GM21423 (cell line): ENCODE results near the gene ZFAND6.
"Not testable (repeated sequence)": the region's sequence is repeated elsewhere in the genome, so short reads cannot be mapped to it uniquely, and the experiment has no call there.

Experiments
- ATAC-seq: cut with Tn5 transposase; IDR thresholded peaks from one replicate; pipeline ENCODE4 v1.9.1; 2021; ENCODE audit warnings: mild to moderate bottlenecking, moderate library complexity; ENCODE audit not compliant: unreplicated experiment

ZFAND6 gene

DNA sequence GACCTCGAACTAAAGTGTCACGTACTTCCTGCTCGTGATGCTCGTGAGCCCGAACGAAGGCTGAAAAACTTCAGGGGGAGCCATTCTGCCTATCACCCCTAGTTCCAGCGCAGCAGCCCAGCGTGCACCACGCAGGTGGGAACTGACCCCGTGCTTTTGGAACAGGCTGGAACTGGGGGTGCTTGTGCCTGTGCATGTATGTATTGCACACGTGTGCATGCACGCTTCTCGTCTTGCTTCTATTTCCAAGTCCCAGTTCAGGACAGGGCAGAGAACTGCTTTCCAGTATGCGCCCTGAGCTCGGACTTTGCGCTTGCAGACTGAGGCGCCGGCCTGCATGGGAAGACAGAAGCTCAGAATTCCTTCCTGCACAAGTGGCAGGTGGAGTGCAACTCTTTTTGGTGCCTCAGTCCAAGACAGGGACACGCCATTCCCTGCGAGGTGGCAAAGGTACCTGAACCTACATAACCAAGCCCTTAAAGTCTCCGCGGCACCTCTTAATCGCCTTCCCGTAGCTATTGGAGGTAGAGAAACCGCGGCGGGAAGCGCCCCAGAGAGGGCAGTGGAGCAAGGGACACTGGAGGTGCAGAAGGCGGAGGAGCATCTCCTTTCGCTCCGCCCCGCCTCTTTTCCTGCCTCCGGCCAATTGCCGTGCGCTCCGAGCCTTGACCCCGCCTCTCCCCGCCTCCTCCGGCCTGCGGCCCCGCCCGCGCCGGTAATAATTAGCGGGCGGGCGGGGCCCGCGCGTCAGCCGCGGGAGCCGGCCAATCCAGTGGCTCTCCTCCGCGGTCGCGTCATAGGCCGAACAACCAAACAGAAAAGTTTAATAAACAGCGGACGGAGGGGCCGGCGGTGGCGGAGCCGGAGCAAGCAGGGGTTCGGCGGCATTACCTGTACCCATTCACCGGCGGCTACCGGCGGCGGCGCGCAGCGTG is at the start of gene ZFAND6:
Gene ZFAND6, plus strand, starts transcription at position 826 of the 935 bp plus-strand sequence. CDS start 60,669 bp downstream, outside the sequence.
- peak; percentile 78 for ATAC-seq

DNA sequence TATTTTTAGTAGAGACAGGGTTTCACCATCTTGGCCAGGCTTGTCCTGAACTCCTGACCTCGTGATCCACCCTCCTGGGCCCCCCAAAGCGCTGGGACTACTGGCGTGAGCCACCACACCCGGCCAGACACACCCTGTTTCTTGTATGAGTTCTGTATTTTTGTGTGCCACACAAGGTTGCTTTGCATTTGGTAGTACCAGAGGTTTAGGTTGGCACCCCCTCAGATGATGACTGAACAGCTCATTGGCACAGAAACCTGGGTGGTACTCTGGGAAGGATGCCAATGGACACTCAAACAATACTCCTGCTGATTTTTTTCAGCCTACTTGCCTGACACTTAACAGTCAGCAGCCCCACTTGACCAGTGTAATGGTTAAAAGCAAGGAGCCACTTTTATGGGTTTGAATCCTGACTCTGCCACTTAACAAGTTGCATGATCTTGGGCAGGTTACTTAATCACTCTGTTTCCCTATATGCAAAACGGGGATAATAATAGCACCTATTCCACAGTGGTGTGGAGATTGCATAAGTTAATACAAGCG is 49.3 kb upstream of the ZFAND6 start:
- no peak for ATAC-seq

DNA sequence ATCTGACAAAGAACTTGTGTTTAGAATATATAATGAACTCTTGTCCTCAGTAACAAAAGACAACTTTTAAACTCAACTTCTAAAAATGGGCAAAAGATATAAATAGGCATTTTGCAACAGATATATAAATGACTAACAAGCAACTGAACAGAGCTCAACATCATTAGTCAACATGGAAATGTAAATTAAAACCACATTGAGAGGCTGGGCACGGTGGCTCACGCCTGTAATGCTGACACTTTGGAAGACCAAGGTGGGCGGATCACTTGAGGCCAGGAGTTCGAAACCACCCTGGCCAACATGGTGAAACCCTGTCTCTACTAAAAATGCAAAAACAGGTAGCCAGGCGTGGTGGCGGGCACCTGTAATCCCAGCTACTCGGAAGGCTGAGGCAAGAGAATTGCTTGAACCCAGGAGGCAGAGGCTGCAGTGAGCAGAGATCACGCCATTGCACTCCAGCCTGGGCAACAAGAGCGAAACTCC is 48.4 kb upstream of the ZFAND6 start:
- ATAC-seq, result not testable (repeated sequence)

DNA sequence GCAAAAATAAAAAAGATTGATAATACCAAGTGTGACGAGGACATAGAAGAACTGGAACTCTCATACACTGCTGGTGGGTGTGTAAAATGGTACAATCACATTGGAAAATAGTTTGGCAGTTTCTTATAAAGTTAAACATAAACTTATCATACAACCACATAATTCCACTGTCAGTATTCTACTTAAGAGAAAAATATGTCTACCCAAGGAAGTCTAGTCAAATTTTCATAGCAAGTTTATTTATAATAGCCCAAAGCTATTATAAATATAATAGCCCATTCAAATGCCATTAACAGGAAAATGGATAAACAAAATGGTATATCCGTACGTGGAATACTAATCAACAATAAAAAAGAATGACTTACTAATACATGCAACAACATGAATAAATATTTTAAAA is 47.9 kb upstream of the ZFAND6 start:
- ATAC-seq, result no peak

GRCh38 chr15:80012060-80012726 is 47.3 kb upstream of the ZFAND6 start:
- ATAC-seq, result no peak

- not testable (repeated sequence) for ATAC-seq
These were observed 45.3 kb upstream of the ZFAND6 start for GRCh38 chr15:80014186-80014585.

DNA sequence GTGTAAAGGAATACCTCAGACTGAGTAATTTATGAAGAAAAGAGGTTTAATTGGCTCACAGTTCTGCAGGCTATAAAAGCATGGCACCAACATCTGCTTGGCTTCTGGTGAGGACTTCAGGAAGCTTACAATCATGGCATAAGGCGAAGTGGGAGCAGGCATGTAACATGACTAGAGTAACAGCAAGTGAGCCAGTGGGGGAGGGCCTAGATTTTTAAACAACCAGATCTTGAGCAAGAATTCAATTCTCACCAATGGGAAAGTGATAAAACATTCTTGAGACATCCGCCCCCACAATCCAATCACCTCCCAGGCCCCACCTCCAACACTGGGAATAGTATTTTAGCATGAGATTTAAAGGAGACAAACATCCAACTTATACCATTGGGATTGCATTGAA is 44.3 kb upstream of the ZFAND6 start:
- no peak for ATAC-seq

DNA sequence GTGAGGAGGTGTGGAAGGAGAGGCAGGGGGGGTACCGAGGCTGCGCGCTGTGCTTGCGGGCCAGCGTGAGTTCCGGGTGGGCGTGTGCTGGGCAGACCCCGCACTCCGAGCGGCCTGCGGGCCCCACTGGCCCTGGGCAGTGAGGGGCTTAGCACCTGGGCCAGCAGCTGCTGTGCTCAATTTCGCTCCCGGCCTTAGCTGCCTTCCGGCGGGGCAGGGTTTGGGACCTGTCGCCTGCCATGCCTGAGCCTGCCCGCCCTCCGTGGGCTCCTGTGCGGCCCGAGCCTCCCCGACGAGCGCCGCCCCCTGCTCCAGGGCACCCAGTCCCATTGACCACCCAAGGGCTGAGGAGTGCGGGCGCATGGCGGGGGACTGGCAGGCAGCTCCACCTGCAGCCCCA is 43.0 kb upstream of the ZFAND6 start:
- ATAC-seq, result not testable (repeated sequence)

- not testable (repeated sequence) for ATAC-seq
These were observed 42.3 kb upstream of the ZFAND6 start for GRCh38 chr15:80017139-80017538.

DNA sequence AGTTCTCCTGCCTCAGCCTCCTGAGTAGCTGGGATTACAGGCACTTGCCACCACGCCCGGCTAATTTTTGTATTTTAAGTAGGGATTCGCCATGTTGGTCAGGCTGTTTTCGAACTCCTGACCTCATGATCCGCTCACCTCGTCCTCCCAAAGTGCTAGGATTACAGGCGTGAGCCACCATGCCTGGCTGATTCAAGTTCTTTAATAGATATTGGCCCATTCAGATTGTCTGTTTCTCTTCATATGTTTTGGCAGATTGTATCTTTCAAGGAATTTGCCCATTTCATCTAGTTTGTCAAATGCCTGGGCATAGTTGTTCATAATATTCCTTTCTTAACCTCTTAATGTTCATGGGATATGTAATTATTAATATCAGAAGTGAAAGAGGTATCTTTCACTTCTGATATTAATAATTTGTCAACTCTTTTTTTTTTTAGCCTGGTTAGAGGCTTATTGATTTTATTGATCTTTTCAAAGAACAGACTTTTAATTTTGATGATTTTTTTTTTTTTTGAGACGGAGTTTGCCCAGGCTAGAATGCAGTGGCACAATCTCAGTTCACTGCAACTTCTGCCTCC is 40.2 kb upstream of the ZFAND6 start:
- no peak for ATAC-seq

DNA sequence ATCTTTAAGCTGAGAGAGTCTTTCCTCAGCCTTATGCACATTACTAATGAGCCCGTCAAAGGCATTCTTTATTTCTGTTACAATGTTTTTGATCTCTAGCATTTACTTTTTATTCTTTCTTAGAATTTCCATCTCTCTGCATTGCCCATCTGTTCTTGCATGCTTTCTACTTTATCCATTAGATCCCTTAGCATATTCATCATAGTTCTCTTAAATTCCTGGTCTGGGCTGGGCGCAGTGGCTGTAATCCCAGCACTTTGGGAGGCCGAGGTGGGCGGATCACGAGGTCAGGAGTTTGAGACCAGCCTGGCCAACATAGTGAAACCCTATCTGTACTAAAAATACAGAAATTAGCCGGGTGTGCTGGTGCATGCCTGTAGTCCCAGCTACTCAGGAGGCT is 39.3 kb upstream of the ZFAND6 start:
- not testable (repeated sequence) for ATAC-seq

- no peak for ATAC-seq
These were observed 38.7 kb upstream of the ZFAND6 start for GRCh38 chr15:80020731-80021130.

DNA sequence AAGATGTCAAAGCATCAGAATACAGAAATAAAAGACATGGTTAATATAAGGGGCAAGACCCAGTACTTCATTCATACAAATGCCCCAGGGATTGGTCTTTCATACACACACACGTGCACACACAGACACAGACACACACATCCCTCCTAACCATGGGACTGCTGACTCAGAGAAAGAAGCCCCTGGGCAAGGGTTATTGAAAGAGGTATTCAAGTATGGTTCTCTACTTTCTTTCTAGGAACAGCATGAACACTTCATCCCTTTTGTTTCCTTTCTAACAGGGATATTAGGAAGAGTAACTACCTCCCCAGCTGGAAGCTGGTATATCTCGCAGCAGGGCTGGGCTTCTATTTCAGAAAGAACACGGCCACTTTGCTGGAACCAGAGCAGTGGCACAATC is 33.2 kb upstream of the ZFAND6 start:
- no peak for ATAC-seq

DNA sequence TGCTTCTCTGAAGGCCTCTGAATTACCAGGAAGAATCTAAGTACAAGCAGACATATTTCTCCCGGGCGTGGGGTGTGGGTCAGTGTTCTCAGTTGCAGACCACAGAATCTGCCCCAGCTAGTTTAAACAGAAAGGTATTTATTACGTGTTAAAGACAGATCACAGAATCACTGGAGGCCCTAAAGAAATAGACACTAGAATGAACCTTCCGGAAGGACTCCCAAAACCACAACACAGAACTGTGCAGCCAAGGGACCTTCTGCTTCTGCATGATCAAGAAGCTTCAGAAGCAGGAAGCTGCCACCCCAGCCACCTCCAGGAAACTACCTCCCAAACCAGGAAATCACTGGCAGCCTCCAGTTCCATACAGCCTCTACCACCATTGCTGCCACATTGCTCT is 32.7 kb upstream of the ZFAND6 start:
- ATAC-seq, result no peak

DNA sequence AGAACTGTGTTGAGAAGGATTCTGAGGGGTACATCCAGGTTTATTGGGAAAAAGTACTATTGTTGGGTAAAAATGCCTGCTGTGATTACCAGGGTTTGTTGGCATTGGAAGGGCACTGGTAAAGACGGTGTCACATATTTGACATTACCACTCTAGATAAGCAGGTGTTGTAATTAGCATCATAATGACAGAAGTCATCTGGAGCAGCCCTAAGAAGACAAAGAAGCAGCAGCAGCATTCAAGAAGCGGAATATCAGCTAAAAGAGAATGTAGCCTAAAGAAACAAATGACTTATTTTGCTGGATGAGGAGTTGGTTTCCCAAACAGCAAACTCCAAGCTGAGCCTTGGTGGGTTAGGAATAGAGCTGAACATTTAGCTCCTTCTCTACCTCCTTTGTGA is 30.5 kb upstream of the ZFAND6 start:
- no peak for ATAC-seq

DNA sequence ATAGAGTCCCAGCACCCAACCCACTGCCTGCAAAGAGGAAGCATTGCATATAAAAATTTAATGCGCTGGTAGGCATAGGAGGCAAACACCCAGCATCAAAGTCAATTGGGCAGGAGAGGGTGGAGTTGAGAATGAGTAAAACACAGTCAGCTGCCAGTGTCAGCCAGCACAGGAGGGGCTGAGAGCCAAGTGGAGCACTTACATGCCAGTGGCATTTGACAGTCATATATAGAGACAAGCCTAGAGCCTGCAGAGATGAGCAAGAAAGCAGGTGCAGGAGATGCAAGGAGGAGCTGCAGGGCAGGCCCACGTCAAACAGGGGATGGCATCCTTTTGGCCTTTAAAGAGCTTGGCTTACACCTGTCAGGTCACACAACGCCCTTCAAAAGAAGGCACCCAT is 27.6 kb upstream of the ZFAND6 start:
- no peak for ATAC-seq

DNA sequence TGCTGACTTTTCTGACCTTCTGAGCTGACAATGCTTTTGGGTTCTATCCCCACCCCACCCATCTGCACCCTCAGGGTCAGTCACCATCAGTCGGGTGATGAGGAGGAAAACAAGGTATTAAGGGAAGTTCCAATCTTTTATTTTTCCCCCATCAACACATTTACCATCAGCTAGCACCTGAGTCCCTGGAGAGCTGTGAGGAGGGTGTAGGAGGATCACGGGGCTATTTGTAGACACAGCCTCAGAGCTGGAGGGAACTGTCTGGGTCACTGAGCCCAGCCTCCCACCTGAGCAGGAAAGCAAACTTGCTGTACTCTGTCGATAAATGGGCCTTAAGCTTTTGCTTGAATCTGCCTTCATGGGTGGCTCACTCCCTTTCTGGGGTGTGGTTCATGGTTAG is 24.8 kb upstream of the ZFAND6 start:
- no peak for ATAC-seq

GRCh38 chr15:80036071-80036470 is 23.4 kb upstream of the ZFAND6 start:
- no peak for ATAC-seq

GRCh38 chr15:80041494-80042253 is 17.8 kb upstream of the ZFAND6 start:
- ATAC-seq, result no peak

DNA sequence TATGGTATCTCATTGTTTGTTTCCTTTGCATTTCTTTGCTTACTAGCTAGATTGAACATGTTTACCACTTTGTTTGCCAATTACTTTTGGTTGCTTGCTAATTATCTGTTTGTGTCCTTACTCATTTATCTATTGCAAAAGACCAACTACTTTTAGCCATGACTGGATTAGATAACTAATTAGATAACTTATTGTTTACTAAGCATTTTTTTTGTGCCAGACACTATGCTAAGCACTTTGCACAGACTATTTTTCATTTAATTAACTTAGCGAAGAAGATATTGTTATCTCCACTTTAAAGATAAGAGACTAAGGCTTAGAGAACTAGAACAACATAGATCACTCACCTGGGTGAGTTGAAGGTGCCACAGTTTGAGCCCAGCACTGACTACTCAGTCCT is 16.9 kb upstream of the ZFAND6 start:
- ATAC-seq, result no peak

DNA sequence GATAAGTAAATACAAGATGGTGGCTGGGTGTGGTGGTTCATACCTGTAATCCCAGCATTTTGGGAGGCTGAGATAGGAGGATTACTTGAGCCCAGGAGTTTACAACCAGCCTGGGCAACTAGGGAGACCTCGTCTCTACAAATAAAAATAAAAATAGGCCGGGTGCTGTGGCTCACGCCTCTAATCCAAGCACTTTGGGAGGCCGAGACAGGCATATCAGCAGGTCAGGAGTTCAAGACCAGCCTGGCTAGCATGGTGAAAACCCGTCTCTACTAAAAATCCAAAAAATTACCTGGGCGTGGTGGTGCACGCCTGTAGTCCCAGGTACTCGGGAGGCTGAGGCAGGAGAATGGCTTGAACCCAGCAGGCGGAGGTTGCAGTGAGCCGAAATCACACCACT is 14.3 kb upstream of the ZFAND6 start:
- ATAC-seq, result not testable (repeated sequence)
